ENCODE measurements around the gene ERC2.
A peak's percentile ranks its signal among the peaks of the same experiment; 100 is the strongest.

GRCh38 chr3:55897573-55898224 lies 570.6 kb downstream of the ERC2 start:
- TF ChIP-seq CTCF (conservative IDR thresholded peaks at IDR 0.05; ENCODE audit: low read length) = peak; percentile 46
- no peak for TF ChIP-seq EZH2phosphoT487 (IDR thresholded peaks at IDR 0.05; ENCODE audit: borderline replicate concordance)
